Fibroblast of skin of abdomen (primary cell): ENCODE results near the gene ADCY9.

Experiments
- DNase-seq: peaks from one replicate; pipeline ENCODE4 v3.0.0-alpha.2; 2013

The ADCY9 gene

DNA sequence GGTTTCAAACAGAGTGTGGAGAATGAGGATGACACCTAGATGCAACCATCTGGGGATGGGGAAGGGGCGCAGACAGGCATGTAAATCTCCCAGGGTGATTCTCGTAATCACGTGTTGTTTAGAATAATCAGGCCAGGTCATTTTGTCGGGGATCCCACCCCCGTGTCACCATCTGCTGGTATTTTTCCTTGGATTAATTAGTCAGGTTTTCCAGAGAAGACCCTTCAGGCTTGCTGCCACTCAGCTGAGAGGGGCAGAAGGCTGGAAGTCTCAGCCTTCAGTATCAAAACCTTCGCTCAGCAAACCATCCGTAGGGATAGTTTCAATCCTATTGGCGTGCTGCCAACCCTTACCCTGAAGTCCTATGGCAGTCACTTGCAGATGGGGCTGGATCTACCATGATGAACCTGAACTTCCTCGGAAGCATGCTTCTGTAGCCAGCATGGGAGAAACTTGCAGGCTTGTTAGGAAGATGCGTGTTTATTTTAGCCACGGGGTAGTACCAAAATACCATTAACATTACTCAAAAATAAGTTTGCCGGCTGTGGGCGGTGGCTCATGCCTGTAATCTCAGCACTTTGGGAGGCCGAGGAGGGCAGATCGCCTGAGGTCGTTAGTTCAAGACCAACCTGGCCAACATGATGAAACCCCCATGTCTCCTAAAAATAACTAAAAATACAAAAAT, 7.5 kb upstream of the ADCY9 start:
- no peak for DNase-seq

DNA sequence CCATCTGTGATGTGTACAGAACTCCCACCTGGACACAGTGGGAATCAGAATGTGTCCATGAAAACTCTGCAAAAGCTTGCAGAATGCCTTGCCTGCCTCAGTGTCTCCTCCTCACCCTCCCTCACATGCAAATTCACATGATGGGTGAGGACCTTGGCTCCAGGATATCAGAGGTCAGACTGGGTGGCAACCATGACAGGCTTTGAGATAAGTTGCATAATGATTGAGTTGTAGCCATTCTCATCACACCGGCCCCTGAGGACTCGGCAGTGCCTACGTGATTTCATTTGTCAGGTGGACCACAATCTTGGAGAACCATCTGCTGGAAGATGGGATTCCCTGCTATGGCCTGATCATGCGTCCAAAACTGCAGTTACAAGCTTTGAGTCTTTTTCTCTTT, 3.9 kb upstream of the ADCY9 start:
- DNase-seq: no peak

DNA sequence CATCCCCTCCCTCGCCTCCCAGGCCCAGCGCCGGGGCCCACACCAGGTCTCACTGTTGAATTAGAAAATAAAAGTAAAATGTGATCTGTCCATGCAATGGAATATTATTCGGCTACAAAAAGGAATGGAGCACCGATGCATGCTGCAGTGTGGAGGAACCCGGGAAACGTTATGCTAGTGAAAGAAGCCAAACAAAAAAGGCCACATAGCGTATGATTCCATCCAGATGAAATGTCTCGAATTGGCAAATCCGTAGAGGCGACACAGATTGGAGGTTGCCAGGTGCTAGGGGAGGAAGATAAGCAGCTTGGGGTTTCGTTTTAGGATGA, 972 bp upstream of the ADCY9 start:
- DNase-seq: no peak

DNA sequence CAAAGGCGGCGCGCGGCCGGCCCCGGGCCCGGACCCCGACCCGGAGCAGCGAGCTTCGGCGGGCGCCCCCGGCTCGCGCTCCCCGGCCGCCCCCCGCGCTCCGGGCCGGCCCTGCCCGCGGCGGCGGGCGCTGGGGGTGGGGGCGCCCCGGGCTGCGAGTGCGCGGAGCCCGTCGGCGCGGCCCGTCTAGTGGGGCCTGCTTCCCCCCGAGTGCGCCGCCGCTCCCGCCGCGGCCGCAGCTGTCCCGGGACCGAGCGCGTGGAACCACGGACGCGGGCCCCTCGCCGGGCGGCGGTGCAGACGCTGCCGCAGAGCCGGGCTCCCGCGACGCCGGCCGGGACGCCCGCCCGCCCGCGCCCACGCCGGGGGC, 308 bp downstream of the ADCY9 start:
- DNase-seq: no peak

DNA sequence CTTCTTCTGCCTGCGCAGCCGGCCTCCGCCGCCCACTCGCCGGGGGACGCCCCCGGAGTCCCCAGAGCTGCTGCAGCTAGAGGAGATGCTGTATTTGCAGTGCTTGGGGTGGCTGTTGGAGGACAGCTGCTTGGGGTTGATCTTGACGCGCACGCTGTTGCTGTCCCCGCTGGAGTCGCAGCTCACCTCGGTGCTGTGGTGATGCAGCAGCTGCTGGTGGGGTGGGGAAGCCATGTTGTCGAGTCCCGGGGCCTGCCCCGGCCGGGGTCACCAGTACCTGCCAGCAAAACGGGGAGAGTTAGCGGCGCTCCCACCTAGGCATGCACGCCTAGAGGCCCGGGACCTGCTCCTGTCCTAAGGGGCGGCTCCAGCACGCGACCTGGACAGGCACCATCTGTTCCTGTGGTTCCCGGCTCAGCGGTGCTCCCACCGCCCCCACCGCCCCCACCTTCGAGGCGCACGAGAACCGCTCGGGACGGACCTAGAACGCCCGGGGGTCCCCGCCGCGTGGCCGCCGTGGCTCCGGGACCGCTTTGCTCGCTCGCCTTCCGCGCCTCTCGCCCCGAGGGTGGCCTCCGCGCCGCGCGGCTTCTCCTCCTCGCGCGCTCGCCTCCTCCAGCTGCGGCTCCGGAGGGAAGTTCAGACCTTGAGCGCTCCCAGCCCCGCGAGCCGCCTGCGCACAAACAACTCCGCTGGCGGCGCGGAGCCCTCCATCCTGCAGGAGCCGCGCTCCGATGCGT, 863 bp downstream of the ADCY9 start:
- DNase-seq: peak; percentile 68

DNA sequence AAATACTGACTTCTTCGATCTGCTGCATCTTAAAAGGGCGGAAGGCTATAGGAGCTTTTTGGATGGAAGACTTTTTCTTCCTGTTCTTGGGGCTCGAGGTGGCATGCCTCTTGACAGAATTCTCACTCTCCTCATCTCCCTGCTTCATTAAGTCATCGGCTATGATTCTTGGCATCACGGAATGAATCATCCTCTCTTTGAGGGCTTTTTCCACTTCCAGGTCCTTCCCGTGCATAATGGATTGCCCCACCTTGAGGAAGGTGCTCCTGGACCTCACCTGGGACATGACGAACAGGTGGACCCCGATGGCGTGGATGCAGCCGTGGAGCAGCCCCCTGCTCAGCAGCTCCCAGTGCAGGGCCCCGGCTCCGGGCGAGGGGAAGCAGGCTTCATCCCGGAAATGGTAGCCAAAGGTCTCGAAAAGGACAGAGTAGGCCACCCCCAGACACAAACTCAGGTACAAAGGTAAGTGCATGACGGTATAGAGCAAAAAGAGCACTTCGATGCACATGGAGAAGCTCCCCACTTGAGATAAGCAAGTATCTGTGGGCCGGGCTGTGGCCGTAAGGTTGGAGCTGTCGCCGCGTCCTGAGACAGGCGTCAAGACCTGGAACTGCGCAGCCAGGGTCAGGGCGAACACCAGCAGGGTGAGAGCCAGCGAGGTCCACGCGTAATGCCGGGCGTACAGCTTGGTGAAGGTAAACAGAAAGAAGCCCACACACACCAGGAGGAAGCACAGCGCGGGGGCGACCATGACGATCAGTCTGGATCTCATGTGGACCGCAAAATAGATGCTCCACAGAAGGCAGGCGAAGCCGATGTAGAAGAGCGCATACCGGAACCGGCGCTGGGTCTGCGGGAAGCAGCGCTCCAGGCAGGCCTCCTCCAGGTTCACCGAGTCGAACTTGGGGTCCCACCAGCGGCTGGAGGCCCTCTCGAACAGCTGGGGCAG, 1.7 kb downstream of the ADCY9 start:
- DNase-seq: no peak

DNA sequence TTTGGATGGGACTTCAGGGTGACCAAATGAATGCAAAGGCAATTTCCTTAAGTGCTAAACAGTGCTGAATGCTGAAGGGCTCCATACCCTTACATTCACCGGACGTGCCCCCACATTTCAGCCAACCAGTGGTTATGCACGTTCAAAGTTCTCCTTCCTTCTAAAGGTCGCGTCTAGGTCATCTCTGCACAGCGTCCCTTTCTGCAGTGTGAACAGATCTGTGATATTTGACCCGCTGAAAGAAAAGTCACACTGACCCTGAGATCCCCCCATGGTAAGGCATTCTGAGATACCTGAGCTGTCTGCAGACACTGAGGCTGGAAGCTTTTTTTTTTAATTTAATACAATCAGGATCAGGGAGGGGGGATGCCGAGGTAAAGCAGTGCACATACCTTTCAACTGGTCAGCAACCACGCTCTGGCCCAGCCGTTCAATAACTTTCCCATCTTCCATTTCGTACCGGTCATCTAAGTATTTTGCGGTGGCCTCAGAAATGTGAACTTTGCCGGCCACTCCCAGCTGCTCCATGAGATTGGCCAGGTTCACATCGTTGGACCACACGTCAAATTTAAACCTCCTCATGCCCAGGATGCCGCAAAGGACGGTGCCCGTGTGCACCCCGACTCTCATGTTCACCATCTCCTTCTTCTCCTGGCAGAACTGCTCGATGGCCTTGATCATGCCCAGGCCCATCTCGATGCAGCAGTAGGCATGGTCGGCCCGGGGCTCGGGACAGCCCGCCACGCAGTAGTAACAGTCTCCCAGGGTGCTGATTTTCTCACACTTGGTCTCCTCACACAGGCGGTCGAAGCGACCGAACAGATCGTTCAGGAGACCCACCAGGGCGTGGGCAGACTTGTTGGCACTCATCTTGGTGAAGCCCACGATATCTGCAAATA, 2.6 kb downstream of the ADCY9 start:
- no peak for DNase-seq

DNA sequence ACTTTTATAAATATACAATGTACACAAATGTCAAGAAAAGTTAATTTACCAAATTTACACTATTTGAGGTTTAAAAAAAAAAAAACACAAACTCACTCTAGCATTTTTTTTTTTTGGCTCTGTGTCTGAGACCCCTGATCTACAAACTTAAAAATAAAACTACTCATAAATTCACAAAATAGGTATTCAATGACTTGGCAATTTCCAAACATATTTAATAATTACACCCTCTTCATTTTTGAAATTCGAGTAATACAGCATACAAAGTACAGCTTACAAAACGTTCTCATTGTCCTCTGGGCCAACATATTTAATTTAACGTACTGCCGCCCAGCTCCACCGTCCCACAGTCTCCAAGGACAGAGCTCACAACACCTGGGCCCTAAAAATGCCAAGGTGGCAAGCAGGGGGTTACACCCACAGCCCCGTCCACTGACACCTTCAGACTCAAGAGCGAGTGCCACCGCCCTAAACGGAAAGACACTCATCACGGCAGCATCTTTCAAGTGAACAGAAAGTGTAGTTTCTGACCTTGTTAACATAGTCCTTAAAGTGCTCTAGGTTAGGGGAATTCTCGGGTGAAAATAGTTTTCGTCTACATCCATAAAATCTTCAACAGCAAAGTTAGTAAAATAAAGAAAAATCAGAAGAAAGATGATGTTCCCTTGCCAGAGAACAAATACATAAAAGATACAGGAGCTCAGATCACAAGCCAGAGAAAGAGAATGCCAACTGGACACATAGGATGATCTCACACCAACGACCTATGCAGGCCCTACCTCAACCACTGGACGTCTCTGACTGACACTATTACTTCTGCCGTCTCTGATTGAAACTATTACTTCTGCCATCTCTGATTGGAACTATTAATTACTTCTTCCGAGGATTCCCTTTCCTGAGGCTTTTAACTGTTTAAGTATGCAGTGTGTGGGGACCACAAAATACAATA, 4.2 kb downstream of the ADCY9 start:
- DNase-seq: no peak

DNA sequence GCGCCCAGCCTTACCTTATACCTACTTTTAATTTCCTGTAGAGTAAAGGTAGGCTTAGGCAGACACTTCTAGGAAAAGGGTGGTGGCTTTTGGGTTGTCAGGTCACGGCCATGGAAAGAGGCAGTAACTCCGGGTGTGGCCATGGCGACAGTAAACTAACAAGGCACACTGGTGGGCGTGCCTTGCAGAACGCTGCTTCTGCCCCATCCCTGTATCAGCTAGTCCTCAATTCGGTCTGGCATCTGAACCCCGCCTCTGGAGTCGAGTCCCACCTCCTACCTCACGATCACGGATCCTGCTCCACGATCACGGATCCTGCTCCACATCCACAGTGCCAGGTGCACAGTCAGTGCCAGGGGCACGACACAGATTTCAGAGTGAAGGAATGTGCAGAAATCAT, 5.6 kb downstream of the ADCY9 start:
- DNase-seq: no peak

DNA sequence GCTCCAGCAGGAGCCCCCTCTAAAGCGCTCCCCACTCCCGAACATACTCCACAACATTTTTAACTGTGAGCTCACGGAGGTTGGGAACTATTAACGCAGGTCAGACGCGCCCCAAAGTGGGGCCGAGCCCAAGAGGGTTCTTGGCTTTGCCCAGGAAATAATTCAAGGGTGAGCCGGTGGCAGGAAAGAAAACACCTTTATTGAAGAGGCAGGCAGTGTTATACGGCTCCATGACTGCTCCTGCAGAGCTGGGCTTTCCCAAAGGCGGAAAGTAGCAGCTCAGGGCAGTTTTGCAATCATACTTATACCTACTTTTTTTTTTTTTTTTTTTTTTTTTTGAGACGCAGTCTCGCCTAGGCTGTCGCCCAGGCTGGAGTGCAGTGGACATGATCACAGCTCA, 6.2 kb downstream of the ADCY9 start:
- no peak for DNase-seq

DNA sequence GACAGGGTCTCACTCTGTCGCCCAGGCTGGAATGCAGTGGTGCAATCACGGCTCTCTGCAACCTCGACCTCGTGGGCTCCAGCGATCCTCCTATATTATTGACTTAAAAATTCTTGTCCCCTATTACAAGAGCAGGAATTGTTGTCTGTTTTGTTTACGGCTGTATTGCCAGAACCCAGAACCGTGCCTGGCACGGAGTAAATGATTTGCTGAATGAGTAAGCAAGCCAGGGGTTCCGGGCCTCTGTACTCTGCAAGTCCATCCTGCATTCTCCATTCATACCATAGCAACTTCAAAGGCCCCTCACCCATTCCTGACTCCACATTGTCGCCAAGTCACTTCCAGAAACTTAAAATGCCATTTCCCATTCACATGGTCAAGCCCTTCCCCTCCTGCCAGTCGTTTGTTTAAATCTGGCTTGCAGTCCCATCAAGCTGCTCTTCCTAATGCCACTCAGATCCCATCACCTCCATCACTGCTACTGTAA, 6.9 kb downstream of the ADCY9 start:
- no peak for DNase-seq

DNA sequence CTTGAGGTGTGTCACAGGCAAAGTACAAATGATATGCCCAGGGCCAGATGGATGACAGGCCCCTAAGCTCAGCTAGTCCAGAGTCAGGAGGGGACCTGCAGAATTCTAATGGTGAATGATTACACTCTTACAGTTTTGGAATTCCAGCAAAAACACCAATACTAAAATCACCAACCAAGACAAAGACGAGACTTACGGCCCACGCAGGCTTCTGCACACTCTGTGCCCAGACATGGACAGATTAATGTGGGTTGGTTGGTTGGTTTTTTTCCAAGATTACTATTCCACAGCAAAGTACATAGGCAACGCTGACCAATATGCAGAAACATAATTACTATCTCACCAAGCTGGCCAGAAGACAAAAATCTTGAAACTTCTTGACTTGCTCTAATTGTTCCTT, 9.7 kb downstream of the ADCY9 start:
- DNase-seq: no peak

DNA sequence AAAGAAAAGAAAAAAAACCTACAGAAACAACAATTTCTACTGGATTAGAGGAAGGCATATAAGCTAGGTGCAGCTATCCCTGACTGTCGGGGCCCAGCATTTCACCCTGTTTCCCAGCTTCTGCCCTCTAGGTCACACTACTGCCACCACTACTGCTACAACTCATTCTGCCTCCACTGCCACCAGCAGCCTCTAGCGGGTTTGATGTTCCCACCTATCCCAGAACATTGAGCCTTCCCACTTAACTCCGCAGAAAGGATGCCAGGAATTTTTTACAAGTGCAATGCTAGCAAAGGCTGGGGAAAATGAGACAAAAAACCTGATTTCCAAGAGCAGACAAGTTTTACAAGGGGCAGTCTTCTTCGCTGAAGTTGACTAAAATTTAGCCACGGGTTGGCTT, 10.4 kb downstream of the ADCY9 start:
- no peak for DNase-seq

DNA sequence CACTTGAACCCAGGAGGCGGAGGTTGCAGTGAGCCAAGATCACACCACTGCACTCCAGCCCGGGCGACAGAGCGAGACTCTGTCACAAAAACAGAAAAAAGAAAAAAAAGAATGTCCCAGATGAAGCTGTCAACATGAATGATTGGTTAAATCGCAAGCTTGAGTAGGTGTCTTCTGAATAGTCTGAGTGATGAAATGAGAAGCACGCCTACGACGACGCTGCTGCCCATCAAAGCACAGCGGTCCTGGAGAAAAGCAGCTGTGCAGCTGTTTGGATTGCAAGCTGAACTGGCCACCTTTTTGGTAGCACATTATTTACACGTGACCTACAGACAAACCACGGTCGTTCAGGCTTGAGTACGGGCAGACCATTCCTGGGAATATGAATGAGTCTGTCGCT, 12.5 kb downstream of the ADCY9 start:
- no peak for DNase-seq

DNA sequence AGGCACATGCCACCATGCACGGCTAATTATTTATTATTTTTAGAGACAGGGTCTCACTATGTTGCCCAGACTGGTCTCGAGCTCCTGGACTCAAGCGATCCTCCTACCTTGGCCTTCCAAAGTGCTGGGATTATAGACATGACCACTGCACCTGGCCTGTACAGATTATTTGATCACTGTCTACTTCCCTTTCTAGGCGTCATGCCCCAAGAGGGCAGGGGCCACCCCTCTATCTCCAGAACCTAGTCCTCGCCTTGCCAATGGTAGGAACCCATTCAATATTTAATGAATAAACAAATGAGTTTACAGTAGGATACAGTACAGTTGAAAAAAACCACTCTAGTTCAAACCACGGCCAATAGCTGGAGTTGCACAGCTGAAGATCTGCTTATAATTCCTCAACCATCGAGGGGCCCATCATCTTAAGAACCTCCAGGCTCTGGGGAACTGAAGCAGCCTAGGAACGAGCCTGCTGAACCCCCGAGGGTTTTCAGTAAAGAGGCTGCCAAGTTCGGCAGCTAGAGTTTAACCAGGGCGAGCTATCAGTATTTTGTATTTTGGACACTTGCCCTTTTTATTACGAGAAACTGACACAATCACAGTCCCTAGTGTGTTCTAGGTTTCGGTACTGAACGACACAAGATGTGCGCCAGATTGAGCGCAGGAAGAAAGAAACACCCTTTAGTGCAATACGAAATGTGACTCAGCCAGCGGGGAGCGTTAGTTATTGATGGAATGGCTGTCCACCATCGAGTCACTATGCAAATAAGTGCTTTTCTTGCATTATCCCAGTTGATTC, 14.6 kb downstream of the ADCY9 start:
- no peak for DNase-seq

DNA sequence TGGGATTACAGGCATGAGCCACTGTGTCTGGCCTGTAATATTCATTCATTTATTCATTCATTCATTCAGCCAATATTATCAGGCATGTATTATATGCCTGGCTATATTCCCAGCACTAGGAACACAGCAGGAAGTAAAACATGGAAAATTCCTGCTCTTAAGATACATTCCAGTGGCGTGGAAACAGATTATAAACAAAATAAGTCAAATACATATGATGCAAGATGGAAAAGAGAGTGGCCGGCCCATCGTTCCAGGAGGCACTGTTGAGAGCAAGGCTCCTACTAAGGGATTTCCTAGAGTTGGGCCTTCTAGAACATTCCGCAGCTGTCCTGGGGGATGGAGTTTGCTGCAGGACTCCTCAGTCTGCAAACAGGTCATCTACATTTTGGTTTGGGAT, 17.7 kb downstream of the ADCY9 start:
- peak; percentile 24 for DNase-seq

DNA sequence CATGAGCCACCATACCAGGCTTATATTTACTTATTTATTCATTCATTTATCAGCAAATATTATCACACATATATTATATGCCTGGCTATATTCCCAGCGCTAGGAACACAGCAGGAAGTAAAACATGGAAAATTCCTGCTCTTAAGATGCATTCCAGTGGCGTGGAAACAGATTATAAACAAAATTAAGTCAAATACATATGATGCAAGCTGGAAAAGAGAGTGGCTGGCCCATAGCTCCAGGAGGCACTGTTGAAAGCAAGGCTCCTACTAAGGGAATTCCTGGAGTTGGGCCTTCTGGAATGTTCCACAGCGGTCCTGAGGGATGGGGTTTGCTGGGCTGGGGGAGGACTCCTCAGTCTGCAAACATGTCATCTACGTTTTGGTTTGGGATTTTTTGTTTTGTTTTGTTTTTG, 18.4 kb downstream of the ADCY9 start:
- DNase-seq: peak; percentile 45

DNA sequence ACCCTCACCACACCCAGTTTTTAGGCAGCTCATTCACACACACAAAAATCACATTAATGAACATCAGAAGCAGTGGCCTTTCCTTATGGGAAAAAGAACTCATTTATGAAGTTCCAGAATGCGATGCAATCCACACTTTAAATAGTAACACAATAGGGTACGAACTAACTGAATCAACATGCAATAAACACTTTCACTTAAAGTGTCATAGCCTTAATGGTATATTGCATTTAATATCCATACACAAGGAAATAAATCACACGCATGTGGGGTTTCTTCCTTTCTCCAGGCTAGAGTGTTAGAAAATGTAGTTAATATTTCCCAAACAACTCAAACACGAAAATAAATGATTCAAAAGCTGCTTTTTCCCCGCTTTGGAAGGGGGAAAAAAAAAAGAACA, 19.7 kb downstream of the ADCY9 start:
- no peak for DNase-seq

DNA sequence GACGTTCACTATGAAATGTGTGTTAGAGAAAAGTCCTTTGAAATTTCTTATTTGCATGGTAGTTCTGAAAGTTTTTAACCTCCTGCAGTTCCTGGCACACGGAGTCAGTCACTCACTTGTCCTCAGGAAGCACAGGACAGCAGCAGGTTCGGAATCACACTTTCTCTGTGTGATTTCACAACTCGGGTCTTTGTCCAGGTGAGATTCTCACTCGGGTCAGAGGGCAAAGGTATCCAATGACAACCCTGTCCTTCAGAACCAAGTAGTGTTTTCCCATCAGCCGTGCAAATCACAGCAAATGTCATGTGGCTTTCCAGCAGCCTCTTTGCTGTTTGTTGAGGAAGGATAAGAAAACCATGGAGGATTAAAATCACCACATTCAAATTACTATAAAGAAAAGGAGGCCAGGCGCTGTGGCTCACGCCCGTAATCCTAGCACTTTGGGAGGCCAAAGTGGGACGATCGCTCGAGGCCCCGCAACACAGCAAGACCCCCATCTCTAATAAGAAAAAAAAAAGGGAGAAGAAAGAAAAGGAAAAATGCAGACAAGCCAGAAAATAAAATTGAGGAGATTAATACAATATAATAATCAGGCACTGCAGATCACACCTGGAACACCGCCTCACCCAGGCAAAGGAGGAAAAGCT, 22.0 kb downstream of the ADCY9 start:
- DNase-seq: no peak
